HG03439 (cell line): ENCODE measurements around the gene SUCLG1.

Experiments
- ATAC-seq: cut with Tn5 transposase; IDR thresholded peaks from one replicate; pipeline ENCODE4 v1.9.1; 2021; ENCODE audit warnings: mild to moderate bottlenecking, moderate library complexity; ENCODE audit not compliant: unreplicated experiment

Gene SUCLG1

GRCh38 chr2:84467389-84467788, 8.3 kb upstream of the SUCLG1 start:
- ATAC-seq = no peak

GRCh38 chr2:84461310-84461709, 2.2 kb upstream of the SUCLG1 start:
- ATAC-seq = no peak

GRCh38 chr2:84460670-84461069, 1.6 kb upstream of the SUCLG1 start:
- no peak for ATAC-seq

GRCh38 chr2:84459944-84460429, 907 bp upstream of the SUCLG1 start:
- no peak for ATAC-seq

GRCh38 chr2:84458551-84459017, 496 bp downstream of the SUCLG1 start:
- peak; percentile 28 for ATAC-seq

GRCh38 chr2:84457686-84458085, 1.4 kb downstream of the SUCLG1 start:
- no peak for ATAC-seq

GRCh38 chr2:84456156-84456555, 2.9 kb downstream of the SUCLG1 start:
- no peak for ATAC-seq

- ATAC-seq = no peak
These were observed 4.5 kb downstream of the SUCLG1 start for GRCh38 chr2:84454581-84454980.

GRCh38 chr2:84452624-84453023, 6.5 kb downstream of the SUCLG1 start:
- ATAC-seq = no peak

GRCh38 chr2:84451579-84451978, 7.5 kb downstream of the SUCLG1 start:
- ATAC-seq = no peak

- ATAC-seq = no peak
These were observed 8.5 kb downstream of the SUCLG1 start for GRCh38 chr2:84450288-84451227.

- no peak for ATAC-seq
These were observed 9.4 kb downstream of the SUCLG1 start for GRCh38 chr2:84449711-84450110.

- ATAC-seq = no peak
These were observed 10.0 kb downstream of the SUCLG1 start for GRCh38 chr2:84449055-84449454.

- ATAC-seq = no peak
These were observed 15.6 kb downstream of the SUCLG1 start for GRCh38 chr2:84443477-84443876.

GRCh38 chr2:84442888-84443287, 16.2 kb downstream of the SUCLG1 start:
- ATAC-seq = no peak

- ATAC-seq = no peak
These were observed 17.6 kb downstream of the SUCLG1 start for GRCh38 chr2:84441505-84441904.

GRCh38 chr2:84441036-84441435, 18.0 kb downstream of the SUCLG1 start:
- no peak for ATAC-seq

GRCh38 chr2:84435345-84436025, 23.6 kb downstream of the SUCLG1 start:
- no peak for ATAC-seq

- no peak for ATAC-seq
These were observed 29.8 kb downstream of the SUCLG1 start for GRCh38 chr2:84429328-84429727.

GRCh38 chr2:84427235-84428138, 31.6 kb downstream of the SUCLG1 start:
- peak; percentile 64 for ATAC-seq

GRCh38 chr2:84425310-84425709, 33.8 kb downstream of the SUCLG1 start:
- ATAC-seq = no peak
